Heart right ventricle (tissue), 16 donors: ENCODE results near the gene REEP2. TPM values are rescaled to one million over a fixed set of nuclear protein-coding genes. Genes with fewer than 3 reads are reported as not detected.
A peak's percentile ranks its signal among the peaks of the same experiment; 100 is the strongest.

ENCODE experiments used
- ATAC-seq, 8 donors: fragments of 200-7000 bp; cut with Tn5 transposase; one replicate each; pipeline ENCODE4 v1.9.1; 2020; ENCODE audit warnings: mild to moderate bottlenecking in 8 of 8, moderate library complexity in 8 of 8, moderate number of reproducible peaks in 1 of 8
- DNase-seq, 2 donors: peaks; one replicate each; pipeline ENCODE4 v3.0.0-alpha.2; 2020
- H3K27ac ChIP-seq, 10 donors: fragments of 200-600 bp; sonication (generic) in 2 of 10; one replicate each; pipeline versions ENCODE4 v1.5.0 to v1.8.0; 2020 to 2022; ENCODE audit warnings: mild to moderate bottlenecking in 3 of 10
- H3K27me3 ChIP-seq, 7 donors: fragments of 200-600 bp; one replicate each; pipeline ENCODE4 v1.8.0; 2021 to 2022; ENCODE audit warnings: mild to moderate bottlenecking in 2 of 7
- H3K36me3 ChIP-seq, 9 donors: fragments of 200-600 bp; sonication (generic) in 1 of 9; one replicate each; pipeline versions ENCODE4 v1.5.0 to v1.8.0; 2020 to 2022; ENCODE audit warnings: mild to moderate bottlenecking in 2 of 9
- H3K4me1 ChIP-seq, 9 donors: fragments of 200-600 bp; sonication (generic) in 1 of 9; one replicate each; pipeline versions ENCODE4 v1.5.0 to v1.8.0; 2020 to 2022; ENCODE audit warnings: mild to moderate bottlenecking in 4 of 9
- H3K4me3 ChIP-seq, 10 donors: fragments of 200-600 bp; sonication (generic) in 2 of 10; one replicate each; pipeline versions ENCODE4 v1.5.0 to v1.8.0; 2020 to 2022; ENCODE audit warnings: mild to moderate bottlenecking in 7 of 10, moderate library complexity in 2 of 10
- H3K9me3 ChIP-seq, 11 donors: fragments of 200-600 bp in 10 of 11; sonication (generic) in 2 of 11; one replicate each; pipeline versions ENCODE4 v1.5.0 to v1.8.0; 2013 to 2022; ENCODE audit warnings: mild to moderate bottlenecking in 2 of 11, control low read depth in 1 of 11, moderate library complexity in 1 of 11
- CTCF ChIP-seq, 9 donors: fragments of 200-600 bp; sonication (generic) in 2 of 9; IDR thresholded peaks; one replicate each; pipeline versions ENCODE4 v1.5.0 to v1.8.0; 2021 to 2022; ENCODE audit warnings: antibody characterized with exemption in 9 of 9, mild to moderate bottlenecking in 5 of 9, moderate library complexity in 1 of 9
- whole genome bisulfite sequencing, 2 donors: extraction: QIAGEN DNeasy Blood & Tissue Kit; methylation state at CpG; one replicate each; pipeline ENCODE4 v1.1.7; 2013; ENCODE audit warnings: inconsistent platforms in 1 of 2; 5-methylcytosine and 5-hydroxymethylcytosine counted together
- intact Hi-C, 10 donors: fragments of 100-400 bp; cut with DNase I; formaldehyde crosslinking; loops; one replicate each; pipeline versions ENCODE4 v1.11.1 to v1.14.2; 2022
- polyA plus RNA-seq, 2 donors: library from polyadenylated mRNA; stranded (reverse); fragments of 200-250 nt; gene quantifications; one replicate each; pipeline ENCODE4 v1.2.3, GENCODE V29; 2013
- total RNA-seq, 10 donors: library from RNA; stranded (reverse); fragmentation: NEBNext Ultra II Directional in 3 of 10; extraction: Animal tissue kit (Norgen Biotek cat#: 25700) in 3 of 10; gene quantifications; one replicate each; pipeline versions ENCODE4 v1.2.1 to v1.2.4, GENCODE V29; 2021 to 2023
- donor health status: Arrhythmogenic right ventricular cardiomyopathy.
- donor health status: ischemic (EF 13 %, LVEDD 7.1; RV severe dilation, severe dysfunction).
- donor health status: healthy with polysubstance abuse.
- donor health status: DM: no; HTN: yes; CAD: no.
- donor health status: DM: no; HTN: no; CAD: no.
- donor health status: ischemic (EF 25% LVEDD 6.9; RV normal size, moderate dysfunction).
- donor health status: ischemic (EF 25% LVEDD 5.7; RV mildly dilated, moderate dysfunction).
- donor health status: healthy.
- donor health status: DM: yes; HTN: yes; CAD: no.
- donor health status: Ischemic cardiomyopathy.
- donor health status: ischemic (EF 35%, LVEDD 5.7; RV mildly dilated, moderate dysfunction).
- donor health status: nonischemic (EF 11% LVEDD 7.7; RV severe dilation, severe dysfunction).
- donor health status: DM: yes; HTN: yes; CAD: no.
- donor health status: PGD.
- donor health status: ischemic (EF 29% LVEDD 5.4; RV normal size, mild dysfunction).
- donor health status: nonischemic (EF 23%, LVEDD 6.1; RV moderate dilation, normal function).

REEP2 gene
- total and polyA plus RNA-seq, 12 donors = 2.0 to 17.3 (median 8.0) TPM

- Histone ChIP-seq H3K36me3 (peaks cover 0 to 100% (median 72%) of the 10 kb centered on the region in 9 donors), H3K4me3 (peak overlapping the region in 1 of 10 donors; percentile 4), H3K4me1 (peaks cover 0 to 21% (median 5%) of the 10 kb centered on the region in 9 donors), H3K27ac (peak overlapping the region in 8 of 10 donors; percentile 20 to 78 (median 43)), H3K9me3 (no peaks in the 10 kb centered on the region), H3K27me3 (no peaks in the 10 kb centered on the region)
- intact Hi-C loops = no loop called here
- DNase-seq (no peak), ATAC-seq (peak in 7 of 8 donors; percentile 39 to 85 (median 81))
- TF ChIP-seq CTCF (IDR thresholded peaks at IDR 0.05) = no peak
- 64 to 72% methylated on average over 1 of the region's 1 CpG for WGBS, 2 donors
These were observed 13.8 kb upstream of the REEP2 start for GRCh38 chr5:138425079-138425478.

- H3K27ac ChIP-seq = peak overlapping the region in 4 of 10 donors; percentile 19 to 69 (median 57)
These were observed 2.9 kb upstream of the REEP2 start for GRCh38 chr5:138435943-138436342.

GRCh38 chr5:138438003-138438723 is 694 bp upstream of the REEP2 start:
- ATAC-seq (no peak), DNase-seq (no peak)
- Histone ChIP-seq H3K27me3 (peaks cover 0 to 6% (median 0%) of the 10 kb centered on the region in 7 donors), H3K27ac (peak overlapping the region in 4 of 10 donors; percentile 7 to 67 (median 24)), H3K9me3 (no peaks in the 10 kb centered on the region), H3K4me3 (peak overlapping the region in 9 of 10 donors; percentile 39 to 62 (median 52)), H3K36me3 (peaks cover 0 to 41% (median 29%) of the 10 kb centered on the region in 9 donors), H3K4me1 (peaks cover 0 to 43% (median 23%) of the 10 kb centered on the region in 9 donors)
- intact Hi-C loops = no loop called here
- TF ChIP-seq CTCF (IDR thresholded peaks at IDR 0.05) = no peak
- 79 to 81% methylated on average over 11 of the region's 11 CpGs for WGBS, 2 donors

More at GRCh38 chr5:138435943-138436342, 2.9 kb upstream of the REEP2 start:
- H3K36me3 ChIP-seq = peaks cover 0 to 64% (median 50%) of the 10 kb centered on the region in 9 donors
- WGBS, 2 donors = 58 to 60% methylated on average over 5 of the region's 5 CpGs
- intact Hi-C loops = no loop called here
- no peak overlapping the region for H3K4me3 ChIP-seq
- peaks cover 0 to 43% (median 23%) of the 10 kb centered on the region in 9 donors for H3K4me1 ChIP-seq
- TF ChIP-seq CTCF (IDR thresholded peaks at IDR 0.05) = no peak
- DNase-seq (no peak), ATAC-seq (peak in 2 of 8 donors; percentile 7 to 23)
- H3K27me3 ChIP-seq = peaks cover 0 to 6% (median 0%) of the 10 kb centered on the region in 7 donors
- no peaks in the 10 kb centered on the region for H3K9me3 ChIP-seq

- WGBS, 2 donors = 26 to 34% methylated on average over 20 of the region's 20 CpGs
- no peak for TF ChIP-seq CTCF (IDR thresholded peaks at IDR 0.05)
- no peak for DNase-seq
- peaks cover 0 to 43% (median 23%) of the 10 kb centered on the region in 9 donors for H3K4me1 ChIP-seq
- peak overlapping the region; percentile 29 to 62 (median 52) for H3K4me3 ChIP-seq
- intact Hi-C loops = no loop called here
- H3K27me3 ChIP-seq = peaks cover 0 to 6% (median 0%) of the 10 kb centered on the region in 7 donors
- no peaks in the 10 kb centered on the region for H3K9me3 ChIP-seq
- H3K36me3 ChIP-seq = peaks cover 0 to 30% (median 15%) of the 10 kb centered on the region in 9 donors
- H3K27ac ChIP-seq = peak overlapping the region in 3 of 10 donors; percentile 18 to 61 (median 34)
- peak in 7 of 8 donors; percentile 14 to 44 (median 32) for ATAC-seq
These were observed 761 bp downstream of the REEP2 start for GRCh38 chr5:138439477-138440158.
